Activated CD4-positive, alpha-beta T cell treated with anti-CD3 and anti-CD28 coated beads for 48 hours (primary cell): Measurements from ENCODE around the gene CHURC1.
A peak's percentile ranks its signal among the peaks of the same experiment; 100 is the strongest.

Experiments
- DNase-seq: peaks from one replicate; pipeline ENCODE4 v3.0.0-alpha.2; 2020

Gene CHURC1

GRCh38 chr14:64914237-64915028, at the start of gene CHURC1:
Gene CHURC1 (plus strand): TSS chr14:64914455. CDS start chr14:64914496, 41 bp downstream.
- DNase-seq, result peak; percentile 98

DNA sequence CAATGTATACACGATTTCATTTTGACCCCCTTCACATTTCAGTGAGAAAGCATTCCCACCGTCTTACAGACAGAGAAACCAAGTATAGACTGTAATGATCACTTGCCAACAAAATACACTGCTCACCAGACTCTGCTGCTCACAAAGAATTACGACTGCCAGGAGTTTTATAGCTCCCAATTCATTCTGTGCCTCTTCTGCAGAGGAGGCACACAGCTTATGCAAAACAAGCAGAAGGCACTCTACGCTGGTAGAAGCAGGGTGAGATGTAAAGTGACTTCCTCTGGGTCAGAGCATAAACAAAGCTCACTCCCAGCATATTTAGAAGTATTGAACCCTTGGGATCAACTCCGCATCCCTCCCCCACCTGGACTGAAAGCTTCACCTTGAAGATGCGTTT, 49.1 kb upstream of the CHURC1 start:
- DNase-seq, result no peak

- no peak for DNase-seq
These were observed 48.3 kb upstream of the CHURC1 start for GRCh38 chr14:64865992-64866391.

DNA sequence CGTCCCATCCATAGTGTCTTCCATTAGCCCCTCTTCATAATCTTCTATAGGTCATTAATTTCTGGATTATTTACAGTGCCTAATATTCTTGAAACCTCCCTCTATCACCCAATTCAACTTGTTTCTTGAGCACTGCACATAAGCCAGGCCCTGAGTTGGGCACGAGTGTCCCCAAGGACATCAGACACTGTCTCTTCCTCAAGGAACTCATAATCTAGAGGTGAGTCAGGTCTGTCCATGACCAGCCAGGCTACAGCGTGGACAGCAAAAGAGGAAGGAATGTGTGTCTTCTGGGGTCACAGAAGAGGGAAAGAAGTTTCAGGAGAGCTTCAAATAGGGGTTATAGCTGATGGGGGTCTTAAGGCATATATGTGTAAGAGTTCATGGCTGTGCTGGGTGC, 47.1 kb upstream of the CHURC1 start:
- DNase-seq, result no peak

- DNase-seq, result no peak
These were observed 45.9 kb upstream of the CHURC1 start for GRCh38 chr14:64868379-64868778.

DNA sequence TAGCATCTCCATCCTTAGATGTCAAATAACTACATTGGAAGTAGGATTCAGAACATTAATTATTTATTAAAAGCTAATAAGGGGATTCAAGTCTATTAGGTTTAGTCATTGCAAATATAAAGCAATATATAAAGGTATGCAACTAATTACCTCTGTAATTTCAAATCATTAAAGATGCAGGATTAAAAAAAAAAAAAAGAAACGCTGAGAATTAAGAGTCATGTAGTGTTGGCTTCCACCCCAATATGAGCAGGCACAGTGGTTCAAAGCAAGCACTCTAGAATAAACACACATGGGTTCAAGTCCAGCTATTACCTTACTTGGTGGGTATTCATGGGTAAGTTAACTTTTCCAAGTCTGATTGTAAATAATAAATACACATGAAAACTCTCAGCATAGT, 45.4 kb upstream of the CHURC1 start:
- no peak for DNase-seq

- no peak for DNase-seq
These were observed 44.1 kb upstream of the CHURC1 start for GRCh38 chr14:64870160-64870559.

DNA sequence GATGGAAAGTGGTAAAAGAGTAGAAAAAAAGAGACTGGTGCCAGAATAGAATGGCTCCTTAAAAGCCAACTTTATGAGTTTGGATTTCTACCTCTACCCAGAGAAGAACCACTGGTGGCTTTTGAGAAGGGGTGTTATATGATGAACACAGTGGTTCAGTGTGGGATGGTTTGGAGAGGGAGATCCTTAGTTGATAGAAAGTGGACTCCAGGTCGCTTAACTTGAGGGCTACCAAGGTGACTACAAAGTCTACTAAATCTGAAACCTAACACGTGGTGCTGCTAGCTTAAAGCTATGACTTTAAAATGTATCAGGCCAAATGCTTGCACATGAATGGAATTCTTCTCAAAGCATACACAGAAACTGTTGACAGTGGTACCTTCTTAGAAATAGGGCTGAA, 42.9 kb upstream of the CHURC1 start:
- no peak for DNase-seq

DNA sequence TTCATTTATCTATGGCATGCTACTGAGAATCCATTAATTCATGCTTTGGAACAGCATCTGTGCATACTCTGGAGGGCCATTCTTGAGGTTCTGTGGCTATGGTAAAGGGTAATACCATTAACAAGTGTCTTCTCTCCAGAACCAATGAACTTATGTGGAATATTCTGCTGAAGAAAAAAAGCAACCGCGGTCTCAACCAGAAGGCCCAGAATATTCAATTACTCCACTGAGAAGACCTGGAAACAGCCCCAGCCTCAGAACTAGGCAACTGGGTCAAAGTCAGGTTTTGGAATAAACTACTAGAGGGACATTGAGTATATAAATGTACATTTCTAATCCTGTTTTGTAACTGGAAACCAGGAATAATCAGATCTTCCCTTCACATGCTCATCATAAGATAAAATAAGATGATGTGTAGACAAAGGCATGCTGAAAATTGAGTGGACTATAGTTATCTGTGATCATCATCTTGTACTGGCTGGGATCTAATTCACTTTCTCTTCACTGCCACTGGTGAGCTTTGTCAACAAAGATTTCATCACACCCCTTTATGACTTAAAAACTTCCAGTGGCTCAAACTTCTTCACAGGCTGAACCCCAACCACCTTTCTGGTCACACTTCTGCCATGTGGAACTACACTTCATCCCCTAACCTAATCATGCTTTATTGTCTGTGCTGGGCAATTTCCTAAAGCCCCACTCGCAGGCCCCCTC, 40.6 kb upstream of the CHURC1 start:
- no peak for DNase-seq

- DNase-seq, result no peak
These were observed 38.9 kb upstream of the CHURC1 start for GRCh38 chr14:64875350-64875749.

DNA sequence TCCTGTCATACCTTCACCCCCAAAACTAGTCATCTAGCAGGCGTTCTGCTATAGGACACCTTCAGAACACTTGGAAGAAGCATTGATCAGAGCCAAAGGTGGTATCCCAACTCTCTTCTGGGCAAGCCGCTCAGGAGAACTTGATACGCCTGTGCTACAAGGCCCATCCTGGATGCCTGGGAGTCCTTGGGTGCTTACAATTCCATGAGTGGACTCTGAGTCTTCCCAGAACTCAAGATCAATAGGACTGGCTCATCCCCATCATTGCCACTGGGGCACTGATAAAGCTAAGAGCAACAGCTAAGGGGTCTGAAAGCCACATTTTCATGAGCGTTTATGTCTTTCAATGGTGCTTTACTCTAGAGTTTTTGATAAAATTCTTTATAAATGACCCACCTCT, 36.4 kb upstream of the CHURC1 start:
- no peak for DNase-seq

DNA sequence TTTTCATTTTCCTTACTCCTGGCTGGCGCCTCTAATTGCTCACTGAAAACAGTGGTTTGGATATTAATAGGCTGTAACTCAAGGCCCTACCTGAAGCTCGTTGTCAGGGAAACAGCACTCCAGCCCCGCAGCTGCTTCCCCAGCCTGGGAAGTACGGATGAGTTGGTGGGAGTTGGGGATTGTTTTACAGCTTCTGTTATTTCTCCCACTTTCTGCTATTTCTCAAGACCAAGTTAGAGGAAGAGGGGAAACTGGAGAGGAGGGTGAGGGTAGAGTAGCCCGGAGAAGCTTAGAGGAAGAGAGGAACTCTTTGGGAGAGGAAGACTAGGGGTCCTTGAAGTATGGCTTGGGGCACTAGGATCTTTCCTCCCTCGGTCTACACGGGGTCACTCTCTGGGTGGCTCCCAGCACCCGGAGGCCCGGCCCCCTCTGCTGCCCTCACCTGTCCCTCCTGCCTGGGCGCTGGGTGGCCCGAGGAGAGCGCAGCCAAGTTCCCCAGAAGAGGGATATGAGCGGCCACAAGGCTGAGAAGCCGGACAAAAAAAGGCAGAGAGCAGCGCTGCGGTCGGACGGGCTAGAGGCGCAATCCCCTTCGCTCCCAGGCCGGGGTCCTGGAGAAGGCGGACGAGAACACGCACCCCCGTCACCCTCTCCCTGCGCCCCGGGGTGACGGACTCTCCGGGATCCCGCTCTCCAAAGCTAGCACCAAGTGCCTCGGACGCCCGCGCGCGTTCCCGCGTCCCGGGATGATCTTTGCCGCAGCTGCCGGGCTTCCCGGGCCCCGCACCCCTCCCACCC, 35.2 kb upstream of the CHURC1 start:
- DNase-seq, result peak; percentile 3

DNA sequence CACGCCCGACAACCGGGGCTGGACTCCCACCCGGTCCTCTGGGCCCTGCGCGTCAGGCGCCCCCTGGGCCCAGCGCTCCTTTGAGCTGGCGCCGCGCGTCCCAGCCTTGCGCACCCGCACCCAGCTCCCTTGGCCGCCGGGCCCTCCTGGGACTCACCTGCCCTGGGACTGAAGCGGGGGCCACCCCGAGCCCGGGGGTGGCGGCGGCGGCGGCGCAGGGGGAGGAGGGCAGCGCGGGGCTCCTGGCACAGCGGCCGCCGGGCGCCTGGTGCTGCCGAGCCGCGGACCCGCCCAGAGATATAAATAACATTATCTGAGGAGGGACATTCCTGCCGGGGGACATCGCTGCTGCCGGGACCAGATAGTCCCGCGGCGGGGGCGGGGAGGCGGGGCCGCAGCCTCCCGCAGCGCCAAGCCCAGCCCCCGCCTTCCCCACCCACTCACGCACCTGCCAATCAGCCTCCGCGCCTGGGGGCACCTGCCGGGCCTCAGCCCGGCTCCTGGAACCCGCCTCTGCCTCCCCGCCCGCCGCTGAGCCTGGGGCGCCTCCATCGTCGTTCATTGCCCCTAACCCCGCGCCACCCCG, 34.5 kb upstream of the CHURC1 start, which contains the start of gene SPTB:
Gene SPTB, minus strand, starts transcription at position 273 of the 586 bp plus-strand sequence. CDS start 56,813 bp downstream, outside the sequence.
- peak; percentile 62 for DNase-seq

DNA sequence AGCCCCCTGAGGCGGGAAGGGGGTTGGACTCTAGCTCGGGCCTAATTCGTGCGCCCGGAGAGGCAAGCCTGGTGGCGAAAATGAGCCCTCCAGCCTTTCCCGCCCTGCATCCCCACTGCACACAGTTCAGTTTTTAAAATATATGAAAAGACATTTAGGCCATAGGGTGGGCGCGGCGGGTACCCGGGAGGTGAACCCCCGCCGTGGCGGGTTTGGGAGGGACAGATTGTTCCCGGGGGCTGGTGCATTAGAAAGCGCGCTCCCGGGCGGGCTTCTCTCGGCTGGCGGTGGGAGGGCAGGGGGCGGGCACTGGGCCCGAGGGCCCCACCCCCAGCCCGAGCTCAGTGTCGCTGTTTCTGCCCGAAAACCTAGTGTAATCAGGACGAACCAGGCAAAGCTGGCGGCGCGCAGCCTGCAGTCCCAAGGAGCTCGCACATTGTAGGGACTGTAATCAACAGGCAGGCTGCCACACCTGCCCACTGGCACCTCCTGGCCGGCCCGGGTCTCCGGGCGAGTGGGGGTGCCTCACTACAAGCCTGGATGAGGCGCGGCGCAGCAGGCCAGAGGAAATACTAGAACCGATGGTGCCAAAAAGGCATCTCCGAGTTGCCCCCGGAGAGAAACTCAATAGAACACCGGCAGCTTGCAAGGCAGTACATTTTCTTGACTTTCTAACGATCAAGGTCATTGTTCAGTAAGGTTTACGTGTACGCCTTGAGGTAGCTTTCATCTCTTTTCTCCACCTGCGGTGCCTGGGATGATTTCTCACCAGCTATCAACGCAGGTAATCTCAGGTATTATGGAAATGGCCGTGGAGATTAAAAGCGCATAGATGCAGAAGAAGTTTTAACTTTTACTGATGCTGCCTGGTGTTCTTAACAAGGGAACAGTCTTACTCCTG, 33.8 kb upstream of the CHURC1 start:
- peak; percentile 68 for DNase-seq

DNA sequence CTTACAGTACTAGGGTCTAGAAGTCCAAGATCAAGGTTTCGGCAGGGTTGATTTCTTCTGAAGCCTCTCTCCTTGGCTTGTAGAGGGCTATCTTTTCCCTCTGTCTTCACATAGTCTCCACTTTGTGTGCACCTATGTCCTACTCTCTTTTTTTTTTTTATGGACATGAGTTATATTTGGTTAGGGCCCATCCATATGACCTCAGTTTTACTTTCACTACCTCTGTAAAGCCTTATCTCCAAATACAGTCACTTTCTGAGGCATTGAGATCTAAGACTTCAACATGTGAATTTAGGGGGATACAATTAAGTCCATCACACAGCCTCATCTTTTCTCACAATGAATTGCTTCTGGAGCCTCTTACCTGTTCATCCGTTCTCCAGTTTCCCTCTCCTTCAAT, 28.7 kb upstream of the CHURC1 start:
- no peak for DNase-seq

GRCh38 chr14:64889352-64889751, 24.9 kb upstream of the CHURC1 start:
- no peak for DNase-seq

DNA sequence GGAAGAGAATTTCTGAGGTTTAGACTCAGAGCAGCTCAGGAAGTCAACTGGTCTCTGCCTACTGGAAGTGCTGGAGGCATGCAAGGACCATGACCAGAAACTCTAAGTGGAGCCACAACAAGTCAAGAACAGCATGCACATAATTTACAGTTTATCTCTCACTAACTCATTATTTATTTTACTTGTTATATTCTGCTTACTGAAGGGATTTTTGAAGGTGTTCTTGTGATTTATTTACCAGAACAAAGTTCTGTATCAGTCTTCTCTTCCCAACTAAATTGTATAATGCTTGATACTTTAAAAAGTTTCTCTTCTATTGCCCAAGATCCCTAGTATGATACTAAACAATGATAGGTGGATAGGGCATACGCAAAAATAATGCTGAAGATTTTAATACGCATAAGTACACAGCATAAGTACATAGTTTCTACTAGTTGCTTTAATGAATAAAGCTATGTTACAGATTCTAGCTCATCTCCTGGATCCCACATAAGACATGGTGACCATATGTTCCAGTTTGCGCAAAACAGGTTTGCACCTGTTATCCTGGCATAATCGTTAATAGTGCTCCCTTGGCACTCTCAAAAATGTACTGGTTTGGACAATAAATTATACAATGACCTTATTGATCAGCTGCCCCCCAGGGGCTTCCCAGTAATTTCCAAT, 22.9 kb upstream of the CHURC1 start:
- no peak for DNase-seq

DNA sequence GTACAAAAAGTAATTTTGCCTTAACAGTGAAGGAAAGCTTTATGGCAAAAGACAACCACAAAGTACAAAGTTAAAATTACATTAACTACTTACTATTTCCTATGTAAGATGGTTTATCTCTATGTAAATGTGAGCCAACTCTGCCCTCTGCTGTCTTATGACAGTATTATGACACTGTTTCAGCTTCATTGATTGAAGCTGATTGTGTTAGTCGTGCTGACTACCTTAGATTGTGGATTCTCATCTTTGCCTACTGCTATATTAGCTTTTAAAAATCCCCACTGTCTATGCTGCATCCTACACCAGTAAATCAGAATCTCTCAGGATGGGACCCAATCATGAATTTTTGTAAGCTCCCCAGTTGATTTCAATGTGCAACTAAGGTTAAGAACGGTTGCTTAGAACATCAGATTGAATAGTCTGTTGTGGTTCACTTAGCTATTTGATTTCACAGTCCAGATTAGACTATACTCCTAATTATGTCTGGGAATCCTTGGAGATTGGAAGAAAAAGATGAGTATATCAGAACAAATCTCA, 22.3 kb upstream of the CHURC1 start:
- peak; percentile 20 for DNase-seq

DNA sequence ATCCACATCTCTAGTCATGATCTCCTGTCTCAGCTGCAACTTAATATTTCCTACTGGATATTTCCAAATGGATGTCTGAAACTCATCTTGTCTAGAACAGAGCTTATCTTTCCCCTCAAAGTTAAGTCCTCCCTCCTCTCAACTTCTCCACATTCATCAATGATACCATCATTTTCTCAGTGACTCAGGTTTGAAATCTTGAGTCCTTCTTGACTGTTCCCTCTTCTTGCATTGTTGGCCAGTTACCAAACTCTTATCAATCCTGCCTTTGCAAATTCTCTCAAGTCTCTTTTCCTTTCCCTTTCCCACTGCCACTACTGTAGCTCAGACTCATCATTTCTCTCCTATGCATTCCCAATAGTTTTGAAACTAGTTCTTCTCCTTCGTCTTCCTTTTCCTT, 14.3 kb upstream of the CHURC1 start:
- DNase-seq, result no peak

GRCh38 chr14:64906022-64906421, 8.2 kb upstream of the CHURC1 start:
- DNase-seq, result no peak

DNA sequence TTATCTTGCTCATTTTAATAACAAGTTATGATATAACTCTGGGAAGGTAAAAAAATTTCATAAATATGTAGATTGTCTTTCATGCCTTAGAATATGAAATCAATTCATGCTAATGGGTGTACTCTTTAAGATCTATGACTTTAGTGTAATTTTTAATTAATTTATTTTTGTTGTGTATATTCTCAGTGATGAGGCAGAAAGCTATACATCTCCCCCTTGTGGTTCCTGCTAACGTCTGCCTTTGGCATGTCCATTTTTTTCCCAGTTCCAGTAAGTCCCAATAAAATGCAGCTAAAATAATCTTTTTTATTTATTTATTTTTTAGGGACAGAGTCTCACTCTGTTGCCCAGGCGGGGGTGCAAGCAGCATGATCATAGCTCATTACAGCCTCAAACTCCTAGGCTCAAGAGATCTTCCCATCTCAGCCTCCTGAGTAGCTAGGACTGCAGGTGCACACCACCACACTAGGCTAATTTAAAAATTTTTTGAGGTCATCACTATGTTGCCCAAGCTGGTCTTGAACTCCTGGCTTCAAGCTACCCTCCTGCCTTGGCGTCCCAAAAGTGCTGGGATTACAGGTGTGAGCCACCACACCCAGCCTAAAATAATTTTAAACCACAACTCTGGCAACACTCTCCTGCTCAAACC, 3.3 kb upstream of the CHURC1 start:
- DNase-seq, result no peak
